IMR-90 (cell line): Measurements from ENCODE around the gene RFC2. TPM values are rescaled to one million over a fixed set of nuclear protein-coding genes. Genes with fewer than 3 reads are reported as not detected.

Experiments
- ATAC-seq: fragments of 200-7000 bp; cut with Tn5 transposase; 2 replicates; pipeline ENCODE4 v1.9.1; 2020; ENCODE audit warnings: low read depth, mild to moderate bottlenecking, moderate library complexity
- BruUV-seq: library from RNA; stranded (reverse); fragments of 400-500 nt; replicated peaks from 2 replicates; lab custom pipeline; 2021; lab: Mats Ljungman, UMichigan
- CTCF ChIA-PET: fragments of 300-600 bp; formaldehyde crosslinking; extraction: SDS; loops from one replicate; lab custom pipeline; 2021; ENCODE audit warnings: antibody characterized with exemption; lab: Yijun Ruan, JAX
- POLR2A ChIA-PET: fragments of 300-600 bp; sonication (Branson Sonifier 250); formaldehyde crosslinking; loops from one replicate; lab custom pipeline; 2022; ENCODE audit warnings: antibody characterized with exemption; ENCODE audit not compliant: unreplicated experiment; lab: Charles Lee
- DNase-seq: peaks from one replicate; pipeline ENCODE4 v3.0.0; 2013
- H2AFZ ChIP-seq: replicated peaks from 2 replicates; pipeline ENCODE3; 2013; ENCODE audit warnings: low read length, mild to moderate bottlenecking; ENCODE audit not compliant: poor library complexity
- H2AK5ac ChIP-seq: 2 replicates; pipeline ENCODE4 v1.6.1; 2013; ENCODE audit warnings: low read depth, low read length, inconsistent platforms
- H2AK9ac ChIP-seq: replicated peaks from 2 replicates; pipeline ENCODE3; 2013; ENCODE audit warnings: mild to moderate bottlenecking, low read depth, low read length, moderate library complexity; ENCODE audit not compliant: poor library complexity
- H2BK120ac ChIP-seq: 2 replicates; pipeline ENCODE4 v1.6.1; 2013; ENCODE audit warnings: low read depth, low read length, inconsistent platforms
- H2BK15ac ChIP-seq: 3 replicates; pipeline ENCODE4 v1.6.1; 2013; ENCODE audit warnings: low read depth, low read length, inconsistent platforms
- H2BK20ac ChIP-seq: 2 replicates; pipeline ENCODE4 v1.6.1; 2013; ENCODE audit warnings: low read depth, mild to moderate bottlenecking, inconsistent platforms, low read length, moderate library complexity
- H2BK5ac ChIP-seq: 2 replicates; pipeline ENCODE4 v1.6.1; 2013; ENCODE audit warnings: mild to moderate bottlenecking, low read depth, low read length, inconsistent platforms; ENCODE audit not compliant: poor library complexity, severe bottlenecking
- H3K14ac ChIP-seq: replicated peaks from 2 replicates; pipeline ENCODE4 v1.6.1; 2013; ENCODE audit warnings: low read depth, low read length, inconsistent platforms
- H3K18ac ChIP-seq: 2 replicates; pipeline ENCODE4 v1.6.1; 2013; ENCODE audit warnings: low read depth, low read length, control low read depth
- H3K23ac ChIP-seq: 2 replicates; pipeline ENCODE4 v1.6.1; 2013; ENCODE audit warnings: low read depth, low read length, inconsistent platforms
- H3K27ac ChIP-seq: 2 replicates; pipeline ENCODE4 v1.5.1; 2013; ENCODE audit warnings: mild to moderate bottlenecking, control low read depth, low read length; ENCODE audit not compliant: insufficient read depth
- H3K27me3 ChIP-seq: 2 replicates; pipeline ENCODE4 v1.6.1; 2013; ENCODE audit warnings: low read length; ENCODE audit not compliant: control insufficient read depth, insufficient read depth
- H3K36me3 ChIP-seq: 2 replicates; pipeline ENCODE4 v1.6.1; 2013; ENCODE audit warnings: low read length, mixed read lengths; ENCODE audit not compliant: control insufficient read depth, insufficient read depth
- H3K4ac ChIP-seq: 2 replicates; pipeline ENCODE4 v1.6.1; 2013; ENCODE audit warnings: low read depth, low read length, inconsistent platforms
- H3K4me1 ChIP-seq: 2 replicates; pipeline ENCODE4 v1.6.1; 2013; ENCODE audit warnings: low read length, mixed read lengths; ENCODE audit not compliant: control insufficient read depth, insufficient read depth
- H3K4me2 ChIP-seq: 2 replicates; pipeline ENCODE4 v1.6.1; 2013; ENCODE audit warnings: low read depth, mild to moderate bottlenecking, control low read depth, low read length, moderate library complexity
- H3K4me3 ChIP-seq: 2 replicates; pipeline ENCODE4 v1.5.1; 2013; ENCODE audit warnings: low read depth, mild to moderate bottlenecking, control low read depth, low read length, moderate library complexity; ENCODE audit not compliant: insufficient read depth
- H3K56ac ChIP-seq: 2 replicates; pipeline ENCODE4 v1.6.1; 2013; ENCODE audit warnings: low read length, inconsistent platforms; ENCODE audit not compliant: insufficient read depth; ENCODE audit errors: extremely low read depth
- H3K79me1 ChIP-seq, 2 experiments: 2 replicates each; pipeline ENCODE4 v1.6.1; 2013; ENCODE audit warnings: low read length in 2 of 2, inconsistent platforms in 1 of 2, low read depth in 1 of 2
- H3K9ac ChIP-seq: 2 replicates; pipeline ENCODE4 v1.6.1; 2013; ENCODE audit warnings: low read depth, low read length, control low read depth
- H3K9me1 ChIP-seq: 2 replicates; pipeline ENCODE4 v1.6.1; 2013; ENCODE audit warnings: low read length, inconsistent platforms; ENCODE audit not compliant: insufficient read depth
- H3K9me3 ChIP-seq: 2 replicates; pipeline ENCODE4 v1.6.1; 2013; ENCODE audit warnings: low read length; ENCODE audit not compliant: control insufficient read depth, insufficient read depth
- H4K20me1 ChIP-seq: 2 replicates; pipeline ENCODE4 v1.6.1; 2013; ENCODE audit warnings: low read length, inconsistent platforms; ENCODE audit not compliant: insufficient read depth
- H4K5ac ChIP-seq: 2 replicates; pipeline ENCODE4 v1.6.1; 2013; ENCODE audit warnings: mild to moderate bottlenecking, low read depth, low read length, control low read depth
- H4K8ac ChIP-seq, 2 experiments: 2 replicates each; pipeline ENCODE4 v1.6.1; 2013; ENCODE audit warnings: low read depth in 2 of 2, low read length in 2 of 2, control low read depth in 1 of 2, inconsistent platforms in 1 of 2
- H4K91ac ChIP-seq: 2 replicates; pipeline ENCODE4 v1.6.1; 2013; ENCODE audit warnings: low read depth, low read length, inconsistent platforms; ENCODE audit not compliant: insufficient read depth
- BHLHE40 ChIP-seq: fragments of 150-350 bp; IDR thresholded peaks from 2 replicates; pipeline ENCODE4 v1.6.1; 2016; ENCODE audit warnings: mild to moderate bottlenecking, low read depth, low read length
- FOS ChIP-seq: fragments of 150-350 bp; IDR thresholded peaks from 2 replicates; pipeline ENCODE4 v1.6.1; 2016; ENCODE audit warnings: low read depth, low read length
- MXI1 ChIP-seq: IDR thresholded peaks from 2 replicates; pipeline ENCODE4 v1.6.1; 2012; ENCODE audit warnings: low read depth, mild to moderate bottlenecking, low read length, moderate library complexity, borderline replicate concordance
- RAD21 ChIP-seq: IDR thresholded peaks from 2 replicates; pipeline ENCODE4 v1.6.1; 2012; ENCODE audit warnings: low read length, improper control_type of control experiment
- SMC3 ChIP-seq: fragments of 150-350 bp; IDR thresholded peaks from 2 replicates; pipeline ENCODE4 v1.6.1; 2016; ENCODE audit warnings: low read depth, mild to moderate bottlenecking, antibody characterized with exemption, low read length, moderate library complexity
- USF2 ChIP-seq: fragments of 150-350 bp; IDR thresholded peaks from 2 replicates; pipeline ENCODE4 v1.6.1; 2017; ENCODE audit warnings: mild to moderate bottlenecking, antibody characterized with exemption, low read length, low read depth
- WGBS, 2 experiments: methylation state at CpG; one replicate each; pipeline versions ENCODE4 v1.1.5 to v1.1.7; 2013; ENCODE audit warnings: missing lambda C conversion rate in 2 of 2; ENCODE audit not compliant: insufficient read length in 1 of 2; ENCODE audit errors: extremely low coverage in 2 of 2; 5-methylcytosine and 5-hydroxymethylcytosine counted together
- dilution Hi-C: fragments of 300-500 bp; cut with HindIII; formaldehyde crosslinking; loops from one replicate; pipeline ENCODE4 v1.14.3; 2018; ENCODE audit warnings: low sequenced_read_pairs; ENCODE audit not compliant: unreplicated experiment
- in situ Hi-C: fragments of 300-500 bp; cut with MboI; formaldehyde crosslinking; loops from 3 replicates; pipeline ENCODE4 v1.14.3; 2019; ENCODE audit warnings: low sequenced_read_pairs, inconsistent platforms, mixed read lengths
- intact Hi-C: fragments of 100-400 bp; cut with micrococcal nuclease; formaldehyde crosslinking; loops from 2 replicates; pipeline ENCODE4 v1.10.0; 2022
- polyA plus RNA-seq, 3 experiments: library from polyadenylated mRNA; depleted of rRNA; stranded (reverse); fragments of >200 nt; gene quantifications; 2 replicates each; pipeline ENCODE4 v1.2.3, GENCODE V29; 2012; ENCODE audit warnings: low replicate concordance in 1 of 3
- total RNA-seq: library from RNA; depleted of rRNA; stranded (reverse); fragments of >200 nt; gene quantifications from 2 replicates; pipeline ENCODE4 v1.2.3, GENCODE V29; 2012
- TF ChIP-seq, protein P1 (sequence below): fragments of 150-350 bp; IDR thresholded peaks from 2 replicates; pipeline ENCODE4 v1.6.1; 2016; ENCODE audit warnings: low read depth, mild to moderate bottlenecking, low read length, moderate library complexity, borderline replicate concordance

The RFC2 gene
- total and polyA plus RNA-seq, 2 of the 4 experiments (the other 2 are of a cell fraction): 25.2 to 37.8 TPM

GRCh38 chr7:74223711-74224510 lies 30.3 kb downstream of the RFC2 start:
- Histone ChIP-seq H4K91ac (no peak overlapping the region), H2AK5ac (no peak overlapping the region), H3K9me1 (no peaks in the 10 kb centered on the region; the same call in 1 of the 2 replicates), H3K36me3 (peaks cover 8% of the 10 kb centered on the region), H3K4ac (no peak overlapping the region), H3K14ac (no peak overlapping the region), H2BK20ac (no peak overlapping the region), H3K56ac (no peak overlapping the region), H3K27me3 (no peaks in the 10 kb centered on the region; the same call in 1 of the 2 replicates), H2BK120ac (no peak overlapping the region), H3K27ac (no peak overlapping the region), H3K23ac (no peak overlapping the region), H4K20me1 (no peaks in the 10 kb centered on the region), H4K5ac (no peak overlapping the region), H2BK5ac (no peak overlapping the region), H3K9ac (no peak overlapping the region), H2AFZ (no peak overlapping the region), H2AK9ac (no peak overlapping the region), H3K4me3 (no peak overlapping the region), H3K4me1 (no peaks in the 10 kb centered on the region), H3K79me1 (no peaks in the 10 kb centered on the region), H3K4me2 (no peak overlapping the region), H3K18ac (no peak overlapping the region), H2BK15ac (no peak overlapping the region), H3K9me3 (no peaks in the 10 kb centered on the region), H4K8ac (no peak overlapping the region)
- no peak for TF ChIP-seq FOS
- no peak for TF ChIP-seq USF2
- TF ChIP-seq, protein P1, sequence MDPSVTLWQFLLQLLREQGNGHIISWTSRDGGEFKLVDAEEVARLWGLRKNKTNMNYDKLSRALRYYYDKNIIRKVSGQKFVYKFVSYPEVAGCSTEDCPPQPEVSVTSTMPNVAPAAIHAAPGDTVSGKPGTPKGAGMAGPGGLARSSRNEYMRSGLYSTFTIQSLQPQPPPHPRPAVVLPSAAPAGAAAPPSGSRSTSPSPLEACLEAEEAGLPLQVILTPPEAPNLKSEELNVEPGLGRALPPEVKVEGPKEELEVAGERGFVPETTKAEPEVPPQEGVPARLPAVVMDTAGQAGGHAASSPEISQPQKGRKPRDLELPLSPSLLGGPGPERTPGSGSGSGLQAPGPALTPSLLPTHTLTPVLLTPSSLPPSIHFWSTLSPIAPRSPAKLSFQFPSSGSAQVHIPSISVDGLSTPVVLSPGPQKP: no peak
- no peak for TF ChIP-seq SMC3
- no peak for TF ChIP-seq BHLHE40
- TF ChIP-seq MXI1: no peak
- no peak for TF ChIP-seq RAD21
- intact Hi-C loops (no loop called here), dilution Hi-C loops (no loop called here), in situ Hi-C loops (loop anchor here (25.0 kb wide), 1 partner anchor 338 kb away; no protein-coding TSS in a partner anchor)
- no peak for ATAC-seq
- BruUV-seq: no TSS peak
- CTCF ChIA-PET: no interaction called here
- POLR2A ChIA-PET: no interaction called here
- 80% methylated on average over 10 of the region's 18 CpGs; no CpG with 5 or more reads in 1 of the 2 experiments for WGBS, 2 experiments
- no peak for DNase-seq
